ENCODE results near the gene ATF7. TPM values are rescaled to one million over a fixed set of nuclear protein-coding genes. Genes with fewer than 3 reads are reported as not detected.

Gene ATF7
- total and polyA plus RNA-seq, 2 of the 4 experiments (the other 2 are of a cell fraction), result 7.0 to 16.3 TPM

DNA sequence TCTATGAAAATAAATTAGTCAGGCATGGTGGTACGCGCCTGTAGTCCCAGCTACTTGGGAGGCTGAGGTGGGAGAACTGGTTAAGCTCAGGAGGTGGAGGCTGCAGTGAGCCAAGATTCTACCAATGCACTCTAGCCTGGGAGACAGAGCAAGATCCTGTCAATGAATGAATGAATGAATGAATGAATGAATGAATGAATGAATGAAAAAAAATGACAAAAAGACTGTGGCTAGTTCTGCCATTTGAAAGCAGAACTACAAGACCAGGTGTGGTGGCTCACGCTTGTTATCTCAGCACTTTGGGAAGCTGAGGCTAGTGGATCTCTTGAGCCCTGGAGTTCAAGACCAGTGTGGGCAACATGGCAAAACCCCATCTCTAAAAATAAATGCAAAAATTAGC lies 86.7 kb downstream of the ATF7 start:
- DNase-seq (no peak), ATAC-seq (ENCODE audit: low read depth) (no peak)
- H3K14ac ChIP-seq (replicated peaks; ENCODE audit: low read depth, low read length), result no peak overlapping the region
- no peak overlapping the region for H3K56ac ChIP-seq (ENCODE audit: extremely low read depth, insufficient read depth, low read length)
- no peak overlapping the region for H4K91ac ChIP-seq (ENCODE audit: insufficient read depth, low read depth, low read length)
- no peaks in the 10 kb centered on the region for H3K27me3 ChIP-seq (ENCODE audit: control insufficient read depth, insufficient read depth, low read length)
- no peak overlapping the region for H3K23ac ChIP-seq (ENCODE audit: low read depth, low read length)
- H2AK5ac ChIP-seq (ENCODE audit: low read depth, low read length), result no peak overlapping the region
- WGBS, 2 experiments (ENCODE audit: extremely low coverage in 2 of 2, insufficient read length in 1 of 2), result no CpG with 5 or more reads among the region's 3 CpGs
- peaks cover 21% of the 10 kb centered on the region for H3K36me3 ChIP-seq (ENCODE audit: control insufficient read depth, insufficient read depth, low read length)
- peaks cover 2% of the 10 kb centered on the region; the same call in 1 of the 2 replicates for H3K4me1 ChIP-seq (ENCODE audit: control insufficient read depth, insufficient read depth, low read length)
- H2AK9ac ChIP-seq (replicated peaks; ENCODE audit: low read depth, low read length, poor library complexity), result no peak overlapping the region
- H2BK120ac ChIP-seq (ENCODE audit: low read depth, low read length), result no peak overlapping the region
- CTCF ChIA-PET, result interaction anchor here (1.6 kb wide), 1 partner anchor 136 kb away, joined by 4 read pairs; the partner anchor contains the start of gene ATP5MC2
- dilution Hi-C loops (cut with HindIII; ENCODE audit: low sequenced_read_pairs, unreplicated experiment) (no loop called here), intact Hi-C loops (cut with micrococcal nuclease) (no loop called here), in situ Hi-C loops (cut with MboI; ENCODE audit: low sequenced_read_pairs) (no loop called here)
- H2BK15ac ChIP-seq (ENCODE audit: low read depth, low read length), result no peak overlapping the region
- H3K9ac ChIP-seq (ENCODE audit: low read depth, low read length), result no peak overlapping the region
- H4K5ac ChIP-seq (ENCODE audit: low read depth, low read length), result no peak overlapping the region
- H2BK20ac ChIP-seq (ENCODE audit: low read depth, low read length), result no peak overlapping the region
- no peaks in the 10 kb centered on the region for H3K9me3 ChIP-seq (ENCODE audit: control insufficient read depth, insufficient read depth, low read length)
- TF ChIP-seq CEBPB (IDR thresholded peaks at IDR 0.05; ENCODE audit: low read depth, low read length) (no peak), CHD1 (IDR thresholded peaks at IDR 0.05; ENCODE audit: low read depth, low read length) (no peak), SMC3 (IDR thresholded peaks at IDR 0.05; ENCODE audit: low read depth, low read length) (no peak), RCOR1 (IDR thresholded peaks at IDR 0.05; ENCODE audit: insufficient replicate concordance, low read length) (no peak), FOS (IDR thresholded peaks at IDR 0.05; ENCODE audit: low read depth, low read length) (no peak), RAD21 (IDR thresholded peaks at IDR 0.05; ENCODE audit: low read length) (no peak), RFX5 (IDR thresholded peaks at IDR 0.05; ENCODE audit: low read depth, low read length) (no peak), POLR2A (IDR thresholded peaks at IDR 0.05; ENCODE audit: low read depth, low read length) (no peak), MAFK (IDR thresholded peaks at IDR 0.05; ENCODE audit: low read depth, low read length) (no peak), BHLHE40 (IDR thresholded peaks at IDR 0.05; ENCODE audit: low read depth, low read length) (no peak), MAZ (IDR thresholded peaks at IDR 0.05; ENCODE audit: borderline replicate concordance, low read depth, low read length) (no peak), MXI1 (IDR thresholded peaks at IDR 0.05; ENCODE audit: borderline replicate concordance, low read depth, low read length) (no peak), NFE2L2 (IDR thresholded peaks at IDR 0.05; ENCODE audit: low read depth, low read length) (no peak)
- TF ChIP-seq, protein P1, sequence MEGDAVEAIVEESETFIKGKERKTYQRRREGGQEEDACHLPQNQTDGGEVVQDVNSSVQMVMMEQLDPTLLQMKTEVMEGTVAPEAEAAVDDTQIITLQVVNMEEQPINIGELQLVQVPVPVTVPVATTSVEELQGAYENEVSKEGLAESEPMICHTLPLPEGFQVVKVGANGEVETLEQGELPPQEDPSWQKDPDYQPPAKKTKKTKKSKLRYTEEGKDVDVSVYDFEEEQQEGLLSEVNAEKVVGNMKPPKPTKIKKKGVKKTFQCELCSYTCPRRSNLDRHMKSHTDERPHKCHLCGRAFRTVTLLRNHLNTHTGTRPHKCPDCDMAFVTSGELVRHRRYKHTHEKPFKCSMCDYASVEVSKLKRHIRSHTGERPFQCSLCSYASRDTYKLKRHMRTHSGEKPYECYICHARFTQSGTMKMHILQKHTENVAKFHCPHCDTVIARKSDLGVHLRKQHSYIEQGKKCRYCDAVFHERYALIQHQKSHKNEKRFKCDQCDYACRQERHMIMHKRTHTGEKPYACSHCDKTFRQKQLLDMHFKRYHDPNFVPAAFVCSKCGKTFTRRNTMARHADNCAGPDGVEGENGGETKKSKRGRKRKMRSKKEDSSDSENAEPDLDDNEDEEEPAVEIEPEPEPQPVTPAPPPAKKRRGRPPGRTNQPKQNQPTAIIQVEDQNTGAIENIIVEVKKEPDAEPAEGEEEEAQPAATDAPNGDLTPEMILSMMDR (conservative IDR thresholded peaks at IDR 0.05; ENCODE audit: low read depth, low read length), result no peak
- TF ChIP-seq, protein P2, sequence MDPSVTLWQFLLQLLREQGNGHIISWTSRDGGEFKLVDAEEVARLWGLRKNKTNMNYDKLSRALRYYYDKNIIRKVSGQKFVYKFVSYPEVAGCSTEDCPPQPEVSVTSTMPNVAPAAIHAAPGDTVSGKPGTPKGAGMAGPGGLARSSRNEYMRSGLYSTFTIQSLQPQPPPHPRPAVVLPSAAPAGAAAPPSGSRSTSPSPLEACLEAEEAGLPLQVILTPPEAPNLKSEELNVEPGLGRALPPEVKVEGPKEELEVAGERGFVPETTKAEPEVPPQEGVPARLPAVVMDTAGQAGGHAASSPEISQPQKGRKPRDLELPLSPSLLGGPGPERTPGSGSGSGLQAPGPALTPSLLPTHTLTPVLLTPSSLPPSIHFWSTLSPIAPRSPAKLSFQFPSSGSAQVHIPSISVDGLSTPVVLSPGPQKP (IDR thresholded peaks at IDR 0.05; ENCODE audit: borderline replicate concordance, low read depth, low read length), result no peak
- TF ChIP-seq, protein P3, sequence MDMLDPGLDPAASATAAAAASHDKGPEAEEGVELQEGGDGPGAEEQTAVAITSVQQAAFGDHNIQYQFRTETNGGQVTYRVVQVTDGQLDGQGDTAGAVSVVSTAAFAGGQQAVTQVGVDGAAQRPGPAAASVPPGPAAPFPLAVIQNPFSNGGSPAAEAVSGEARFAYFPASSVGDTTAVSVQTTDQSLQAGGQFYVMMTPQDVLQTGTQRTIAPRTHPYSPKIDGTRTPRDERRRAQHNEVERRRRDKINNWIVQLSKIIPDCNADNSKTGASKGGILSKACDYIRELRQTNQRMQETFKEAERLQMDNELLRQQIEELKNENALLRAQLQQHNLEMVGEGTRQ (IDR thresholded peaks at IDR 0.05; ENCODE audit: low read depth, low read length), result no peak
- POLR2A ChIA-PET (ENCODE audit: unreplicated experiment), result no interaction called here
- H3K4me2 ChIP-seq (ENCODE audit: low read depth, low read length), result no peak overlapping the region
- no peak overlapping the region for H3K4ac ChIP-seq (ENCODE audit: low read depth, low read length)
- H3K18ac ChIP-seq (ENCODE audit: low read depth, low read length), result no peak overlapping the region
- H3K9me1 ChIP-seq (ENCODE audit: insufficient read depth, low read length), result no peaks in the 10 kb centered on the region
- H3K27ac ChIP-seq (ENCODE audit: insufficient read depth, low read length), result no peak overlapping the region
- H2BK5ac ChIP-seq (ENCODE audit: low read depth, low read length, poor library complexity, severe bottlenecking), result no peak overlapping the region
- no peak overlapping the region for H4K8ac ChIP-seq (ENCODE audit: low read depth in 2 of 2, low read length in 2 of 2)
- BruUV-seq (replicated peaks), result no TSS peak
- H3K79me1 ChIP-seq (ENCODE audit: low read depth in 1 of 2, low read length in 2 of 2), result peaks cover 0 to 3% of the 10 kb centered on the region in 2 experiments; a peak in 2 of 4 replicates
- H3K4me3 ChIP-seq (ENCODE audit: insufficient read depth, low read depth, low read length), result no peak overlapping the region
- no peaks in the 10 kb centered on the region for H4K20me1 ChIP-seq (ENCODE audit: insufficient read depth, low read length)
- no peak overlapping the region for H2AFZ ChIP-seq (replicated peaks; ENCODE audit: low read length, poor library complexity)

Measured in IMR-90 (cell line).